ENCODE results near the gene PHACTR1.

PHACTR1 gene

GRCh38 chr6:12865671-12866181 is 149.2 kb downstream of the PHACTR1 start:
- no peak for TF ChIP-seq POLR2AphosphoS5 (IDR thresholded peaks at IDR 0.05; ENCODE audit: low read depth, low read length)
- TF ChIP-seq TAF1 (IDR thresholded peaks at IDR 0.05; ENCODE audit: borderline replicate concordance, low read depth, low read length) = no peak
- TF ChIP-seq POLR2A (IDR thresholded peaks at IDR 0.05; ENCODE audit: low read depth, low read length) = no peak
- FAIRE-seq = no peak

GRCh38 chr6:12866422-12867029 is 150.0 kb downstream of the PHACTR1 start:
- no peak for TF ChIP-seq POLR2AphosphoS5 (IDR thresholded peaks at IDR 0.05; ENCODE audit: low read depth, low read length)
- FAIRE-seq (no peak), DNase-seq (ENCODE audit: insufficient read length) (no peak)

More at GRCh38 chr6:12865671-12866181, 149.2 kb downstream of the PHACTR1 start:
- no peak for DNase-seq (ENCODE audit: insufficient read length)

- FAIRE-seq = no peak
- DNase-seq (ENCODE audit: insufficient read length) = no peak
- no peak for TF ChIP-seq POLR2A (IDR thresholded peaks at IDR 0.05; ENCODE audit: low read depth, low read length)
- no peak for TF ChIP-seq TAF1 (IDR thresholded peaks at IDR 0.05; ENCODE audit: borderline replicate concordance, low read depth, low read length)
- no peak for TF ChIP-seq POLR2AphosphoS5 (IDR thresholded peaks at IDR 0.05; ENCODE audit: low read depth, low read length)
Observed at GRCh38 chr6:12869816-12870432, 153.4 kb downstream of the PHACTR1 start.

- FAIRE-seq (no peak), DNase-seq (ENCODE audit: insufficient read length) (no peak)
- no peak for TF ChIP-seq POLR2A (IDR thresholded peaks at IDR 0.05; ENCODE audit: low read depth, low read length)
- TF ChIP-seq POLR2AphosphoS5 (IDR thresholded peaks at IDR 0.05; ENCODE audit: low read depth, low read length) = no peak
- no peak for TF ChIP-seq TAF1 (IDR thresholded peaks at IDR 0.05; ENCODE audit: borderline replicate concordance, low read depth, low read length)
Observed at GRCh38 chr6:12873691-12874090, 157.1 kb downstream of the PHACTR1 start.

GRCh38 chr6:12875051-12875450 is 158.5 kb downstream of the PHACTR1 start:
- TF ChIP-seq POLR2A (IDR thresholded peaks at IDR 0.05; ENCODE audit: low read depth, low read length) (no peak), POLR2AphosphoS5 (IDR thresholded peaks at IDR 0.05; ENCODE audit: low read depth, low read length) (no peak), TAF1 (IDR thresholded peaks at IDR 0.05; ENCODE audit: borderline replicate concordance, low read depth, low read length) (no peak)
- DNase-seq (ENCODE audit: insufficient read length) = no peak

GRCh38 chr6:12878741-12879140 is 162.2 kb downstream of the PHACTR1 start:
- FAIRE-seq (no peak), DNase-seq (ENCODE audit: insufficient read length) (no peak)
- TF ChIP-seq POLR2A (IDR thresholded peaks at IDR 0.05; ENCODE audit: low read depth, low read length) (no peak), TAF1 (IDR thresholded peaks at IDR 0.05; ENCODE audit: borderline replicate concordance, low read depth, low read length) (no peak), POLR2AphosphoS5 (IDR thresholded peaks at IDR 0.05; ENCODE audit: low read depth, low read length) (no peak)

More at GRCh38 chr6:12875051-12875450, 158.5 kb downstream of the PHACTR1 start:
- FAIRE-seq = no peak

GRCh38 chr6:12882761-12883290 is 166.3 kb downstream of the PHACTR1 start:
- FAIRE-seq (no peak), DNase-seq (ENCODE audit: insufficient read length) (no peak)
- TF ChIP-seq TAF1 (IDR thresholded peaks at IDR 0.05; ENCODE audit: borderline replicate concordance, low read depth, low read length) (no peak), POLR2A (IDR thresholded peaks at IDR 0.05; ENCODE audit: low read depth, low read length) (no peak), POLR2AphosphoS5 (IDR thresholded peaks at IDR 0.05; ENCODE audit: low read depth, low read length) (no peak)

GRCh38 chr6:12884983-12885382 is 168.4 kb downstream of the PHACTR1 start:
- DNase-seq (ENCODE audit: insufficient read length) (no peak), FAIRE-seq (no peak)
- TF ChIP-seq POLR2AphosphoS5 (IDR thresholded peaks at IDR 0.05; ENCODE audit: low read depth, low read length) = no peak
- TF ChIP-seq TAF1 (IDR thresholded peaks at IDR 0.05; ENCODE audit: borderline replicate concordance, low read depth, low read length) = no peak
- no peak for TF ChIP-seq POLR2A (IDR thresholded peaks at IDR 0.05; ENCODE audit: low read depth, low read length)

- no peak for DNase-seq (ENCODE audit: insufficient read length)
- FAIRE-seq = no peak
Observed at GRCh38 chr6:12886961-12887775, 170.6 kb downstream of the PHACTR1 start.

GRCh38 chr6:12890171-12890790 is 173.7 kb downstream of the PHACTR1 start:
- DNase-seq (ENCODE audit: insufficient read length) = no peak
- TF ChIP-seq POLR2A (IDR thresholded peaks at IDR 0.05; ENCODE audit: low read depth, low read length) (no peak), TAF1 (IDR thresholded peaks at IDR 0.05; ENCODE audit: borderline replicate concordance, low read depth, low read length) (no peak)
- FAIRE-seq = peak; percentile 50

More at GRCh38 chr6:12886961-12887775, 170.6 kb downstream of the PHACTR1 start:
- TF ChIP-seq POLR2AphosphoS5 (IDR thresholded peaks at IDR 0.05; ENCODE audit: low read depth, low read length) (no peak), POLR2A (IDR thresholded peaks at IDR 0.05; ENCODE audit: low read depth, low read length) (no peak), TAF1 (IDR thresholded peaks at IDR 0.05; ENCODE audit: borderline replicate concordance, low read depth, low read length) (no peak)

- DNase-seq (ENCODE audit: insufficient read length) (no peak), FAIRE-seq (no peak)
- no peak for TF ChIP-seq POLR2AphosphoS5 (IDR thresholded peaks at IDR 0.05; ENCODE audit: low read depth, low read length)
- TF ChIP-seq POLR2A (IDR thresholded peaks at IDR 0.05; ENCODE audit: low read depth, low read length) = no peak
Observed at GRCh38 chr6:12891595-12891994, 175.0 kb downstream of the PHACTR1 start.

Data from GM12892 (cell line).